ENCODE measurements around the gene SPATS2.

The SPATS2 gene

DNA sequence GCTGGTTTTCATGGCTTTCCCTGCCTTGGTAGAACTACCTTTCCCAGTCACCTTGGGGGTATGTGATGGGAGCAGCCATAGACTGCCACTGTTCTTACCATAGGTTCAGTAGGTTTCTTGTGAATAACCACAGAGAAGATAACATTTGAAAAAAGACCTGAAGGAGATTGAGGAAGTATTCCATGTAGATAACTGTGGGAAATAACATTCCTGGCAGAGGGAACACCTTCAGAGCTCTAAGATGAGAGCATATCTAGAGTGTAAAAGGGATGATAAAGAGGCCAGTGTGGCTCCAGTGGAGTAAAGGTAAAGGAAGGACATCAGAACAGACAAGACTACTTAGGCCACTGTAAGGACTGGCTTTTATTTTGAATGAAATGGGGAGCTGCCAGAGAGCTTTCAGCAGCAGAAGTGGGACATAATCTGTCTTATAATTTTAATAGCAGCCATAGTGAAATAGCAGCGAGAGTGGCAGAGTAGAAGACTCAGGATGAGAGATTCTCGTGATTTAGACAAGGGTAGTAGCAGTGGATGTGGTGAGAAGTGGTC is 88.9 kb downstream of the SPATS2 start:
- Histone ChIP-seq H3K36me3 (ENCODE audit: control insufficient read depth, insufficient read depth, low read length) (no peaks in the 10 kb centered on the region; the same call in 1 of the 2 replicates), H3K4me3 (replicated peaks; ENCODE audit: low read depth, low read length) (no peak overlapping the region), H3K27me3 (replicated peaks; ENCODE audit: control insufficient read depth, insufficient read depth, low read length) (no peaks in the 10 kb centered on the region)
- TF ChIP-seq, protein P1, sequence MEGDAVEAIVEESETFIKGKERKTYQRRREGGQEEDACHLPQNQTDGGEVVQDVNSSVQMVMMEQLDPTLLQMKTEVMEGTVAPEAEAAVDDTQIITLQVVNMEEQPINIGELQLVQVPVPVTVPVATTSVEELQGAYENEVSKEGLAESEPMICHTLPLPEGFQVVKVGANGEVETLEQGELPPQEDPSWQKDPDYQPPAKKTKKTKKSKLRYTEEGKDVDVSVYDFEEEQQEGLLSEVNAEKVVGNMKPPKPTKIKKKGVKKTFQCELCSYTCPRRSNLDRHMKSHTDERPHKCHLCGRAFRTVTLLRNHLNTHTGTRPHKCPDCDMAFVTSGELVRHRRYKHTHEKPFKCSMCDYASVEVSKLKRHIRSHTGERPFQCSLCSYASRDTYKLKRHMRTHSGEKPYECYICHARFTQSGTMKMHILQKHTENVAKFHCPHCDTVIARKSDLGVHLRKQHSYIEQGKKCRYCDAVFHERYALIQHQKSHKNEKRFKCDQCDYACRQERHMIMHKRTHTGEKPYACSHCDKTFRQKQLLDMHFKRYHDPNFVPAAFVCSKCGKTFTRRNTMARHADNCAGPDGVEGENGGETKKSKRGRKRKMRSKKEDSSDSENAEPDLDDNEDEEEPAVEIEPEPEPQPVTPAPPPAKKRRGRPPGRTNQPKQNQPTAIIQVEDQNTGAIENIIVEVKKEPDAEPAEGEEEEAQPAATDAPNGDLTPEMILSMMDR (IDR thresholded peaks at IDR 0.05; ENCODE audit: insufficient read depth, low read length, poor library complexity, severe bottlenecking), result no peak
- no peak for DNase-seq (ENCODE audit: extremely low read depth, insufficient read length)

DNA sequence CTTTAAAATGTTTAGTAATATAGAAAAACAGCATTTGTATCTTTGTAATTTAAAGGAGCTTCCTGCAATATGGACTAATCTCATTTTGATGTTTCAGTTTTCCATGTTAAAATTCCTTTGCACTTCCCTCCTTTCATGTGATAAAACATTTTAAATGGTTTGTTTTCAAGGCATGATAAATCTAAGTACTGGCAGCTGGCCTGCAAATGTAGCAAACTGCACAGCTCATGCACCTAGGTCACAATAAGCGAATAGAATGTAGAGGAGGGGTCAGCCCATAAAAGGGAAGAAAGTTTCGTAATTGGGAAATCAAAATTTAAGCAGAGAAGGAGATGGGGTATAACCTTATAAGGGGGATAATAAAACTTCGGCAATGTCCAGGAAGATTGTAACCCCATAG is 91.6 kb downstream of the SPATS2 start:
- no peak for DNase-seq (ENCODE audit: extremely low read depth, insufficient read length)
- no peaks in the 10 kb centered on the region for H3K27me3 ChIP-seq (replicated peaks; ENCODE audit: control insufficient read depth, insufficient read depth, low read length)
- no peak overlapping the region for H3K4me3 ChIP-seq (replicated peaks; ENCODE audit: low read depth, low read length)
- TF ChIP-seq, protein P1 (IDR thresholded peaks at IDR 0.05; ENCODE audit: insufficient read depth, low read length, poor library complexity, severe bottlenecking), result no peak
- peaks cover 8% of the 10 kb centered on the region for H3K36me3 ChIP-seq (ENCODE audit: control insufficient read depth, insufficient read depth, low read length)

GRCh38 chr12:49461221-49461620 is 94.0 kb downstream of the SPATS2 start:
- DNase-seq (ENCODE audit: extremely low read depth, insufficient read length), result no peak
- peaks cover 8% of the 10 kb centered on the region for H3K36me3 ChIP-seq (ENCODE audit: control insufficient read depth, insufficient read depth, low read length)
- TF ChIP-seq, protein P1 (IDR thresholded peaks at IDR 0.05; ENCODE audit: insufficient read depth, low read length, poor library complexity, severe bottlenecking), result no peak
- no peaks in the 10 kb centered on the region for H3K27me3 ChIP-seq (replicated peaks; ENCODE audit: control insufficient read depth, insufficient read depth, low read length)
- no peak overlapping the region for H3K4me3 ChIP-seq (replicated peaks; ENCODE audit: low read depth, low read length)

GRCh38 chr12:49462083-49462744 is 95.0 kb downstream of the SPATS2 start:
- TF ChIP-seq, protein P1 (IDR thresholded peaks at IDR 0.05; ENCODE audit: insufficient read depth, low read length, poor library complexity, severe bottlenecking), result no peak
- Histone ChIP-seq H3K36me3 (ENCODE audit: control insufficient read depth, insufficient read depth, low read length) (peaks cover 8% of the 10 kb centered on the region), H3K27me3 (replicated peaks; ENCODE audit: control insufficient read depth, insufficient read depth, low read length) (no peaks in the 10 kb centered on the region), H3K4me3 (replicated peaks; ENCODE audit: low read depth, low read length) (no peak overlapping the region)
- no peak for DNase-seq (ENCODE audit: extremely low read depth, insufficient read length)

- TF ChIP-seq, protein P1 (IDR thresholded peaks at IDR 0.05; ENCODE audit: insufficient read depth, low read length, poor library complexity, severe bottlenecking), result no peak
- DNase-seq (ENCODE audit: extremely low read depth, insufficient read length), result no peak
- Histone ChIP-seq H3K4me3 (replicated peaks; ENCODE audit: low read depth, low read length) (no peak overlapping the region), H3K27me3 (replicated peaks; ENCODE audit: control insufficient read depth, insufficient read depth, low read length) (no peaks in the 10 kb centered on the region), H3K36me3 (ENCODE audit: control insufficient read depth, insufficient read depth, low read length) (peaks cover 8% of the 10 kb centered on the region)
Measured at GRCh38 chr12:49465132-49465531, 97.9 kb downstream of the SPATS2 start.
